Activated naive CD4-positive, alpha-beta T cell treated with anti-CD3 and anti-CD28 coated beads, Interleukin-2, amount 50 U/mL, for 24 hours (primary cell): ENCODE measurements around the gene EZH1.
"Not testable (repeated sequence)": the region's sequence is repeated elsewhere in the genome, so short reads cannot be mapped to it uniquely, and the experiment has no call there.

ENCODE experiments used
- H3K27ac Mint-ChIP-seq: one replicate; pipeline ENCODE4 v1.8.0; 2021; ENCODE audit warnings: mild to moderate bottlenecking, mixed read lengths
- H3K27me3 Mint-ChIP-seq: one replicate; pipeline ENCODE4 v1.8.0; 2021; ENCODE audit warnings: mixed read lengths
- H3K36me3 Mint-ChIP-seq: one replicate; pipeline ENCODE4 v1.8.0; 2021; ENCODE audit warnings: mixed read lengths
- H3K4me1 Mint-ChIP-seq: one replicate; pipeline ENCODE4 v1.8.0; 2021; ENCODE audit warnings: mixed read lengths
- H3K4me3 Mint-ChIP-seq: one replicate; pipeline ENCODE4 v1.8.0; 2021; ENCODE audit warnings: mild to moderate bottlenecking, mixed read lengths
- H3K9me3 Mint-ChIP-seq: one replicate; pipeline ENCODE4 v1.8.0; 2021; ENCODE audit warnings: mixed read lengths

Gene EZH1

GRCh38 chr17:42750739-42751344, 6.0 kb upstream of the EZH1 start:
- Mint-ChIP-seq H3K36me3 (no peaks in the 10 kb centered on the region), H3K4me3 (no peak overlapping the region), H3K27me3 (peaks cover 9% of the 10 kb centered on the region), H3K27ac (no peak overlapping the region), H3K9me3 (no peaks in the 10 kb centered on the region), H3K4me1 (no peaks in the 10 kb centered on the region)

- peaks cover 8% of the 10 kb centered on the region for H3K4me1 Mint-ChIP-seq
- H3K27ac Mint-ChIP-seq: no peak overlapping the region
- H3K4me3 Mint-ChIP-seq: no peak overlapping the region
- peaks cover 5% of the 10 kb centered on the region for H3K27me3 Mint-ChIP-seq
- no peaks in the 10 kb centered on the region for H3K36me3 Mint-ChIP-seq
- no peaks in the 10 kb centered on the region for H3K9me3 Mint-ChIP-seq
These were observed 4.3 kb upstream of the EZH1 start for GRCh38 chr17:42748908-42749798.

GRCh38 chr17:42748202-42748907, 3.5 kb upstream of the EZH1 start:
- Mint-ChIP-seq H3K9me3 (no peaks in the 10 kb centered on the region), H3K36me3 (peaks cover 1% of the 10 kb centered on the region), H3K27ac (no peak overlapping the region), H3K4me1 (peaks cover 15% of the 10 kb centered on the region), H3K4me3 (no peak overlapping the region), H3K27me3 (peaks cover 5% of the 10 kb centered on the region)

GRCh38 chr17:42744283-42744805, 496 bp downstream of the EZH1 start:
- Mint-ChIP-seq H3K27me3 (peaks cover 5% of the 10 kb centered on the region), H3K4me1 (peaks cover 35% of the 10 kb centered on the region), H3K4me3 (peak overlapping the region; percentile 95), H3K27ac (peak overlapping the region; percentile 95), H3K36me3 (peaks cover 1% of the 10 kb centered on the region), H3K9me3 (no peaks in the 10 kb centered on the region)

DNA sequence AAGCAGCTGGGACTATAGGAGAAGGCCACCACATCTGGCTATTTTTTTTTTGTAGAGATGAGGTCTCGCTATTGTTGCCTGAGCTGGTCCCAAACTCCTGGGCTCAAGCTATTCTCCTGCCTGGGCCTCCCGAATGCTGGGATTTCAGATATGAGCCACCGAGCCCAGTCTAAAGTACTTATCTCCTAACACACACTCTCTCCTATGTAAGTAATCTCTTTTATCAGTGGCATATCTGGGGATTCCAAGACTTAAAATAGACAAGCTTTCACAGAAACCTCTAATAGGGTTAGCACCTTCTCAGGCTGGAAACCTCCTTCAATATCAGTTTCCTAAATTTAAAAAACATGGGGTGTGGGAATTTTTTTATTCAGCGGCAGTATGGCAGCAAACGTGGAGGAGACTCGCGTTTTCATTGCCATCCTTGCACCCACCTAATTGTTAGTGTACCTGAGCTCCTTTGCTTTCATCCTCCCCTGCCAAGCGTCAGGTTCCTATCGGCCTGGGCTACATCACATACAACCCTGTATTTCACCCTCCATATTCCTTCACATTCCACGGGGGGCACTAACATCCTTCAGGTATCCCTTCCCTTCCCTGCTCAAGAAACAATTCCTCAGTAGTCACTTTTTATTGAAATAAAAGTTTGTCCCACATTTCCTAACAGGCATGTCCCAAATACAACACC, 1.1 kb downstream of the EZH1 start:
- Mint-ChIP-seq H3K4me3 (peak overlapping the region; percentile 95), H3K4me1 (peaks cover 35% of the 10 kb centered on the region), H3K9me3 (no peaks in the 10 kb centered on the region), H3K27ac (peak overlapping the region; percentile 95), H3K27me3 (peaks cover 2% of the 10 kb centered on the region), H3K36me3 (peaks cover 1% of the 10 kb centered on the region)

GRCh38 chr17:42742916-42743315, 1.9 kb downstream of the EZH1 start:
- H3K36me3 Mint-ChIP-seq, H3K9me3 Mint-ChIP-seq, H3K27ac Mint-ChIP-seq, H3K27me3 Mint-ChIP-seq: not testable (repeated sequence)
- Mint-ChIP-seq H3K4me1 (peaks cover 35% of the 10 kb centered on the region), H3K4me3 (peak overlapping the region; percentile 26)

DNA sequence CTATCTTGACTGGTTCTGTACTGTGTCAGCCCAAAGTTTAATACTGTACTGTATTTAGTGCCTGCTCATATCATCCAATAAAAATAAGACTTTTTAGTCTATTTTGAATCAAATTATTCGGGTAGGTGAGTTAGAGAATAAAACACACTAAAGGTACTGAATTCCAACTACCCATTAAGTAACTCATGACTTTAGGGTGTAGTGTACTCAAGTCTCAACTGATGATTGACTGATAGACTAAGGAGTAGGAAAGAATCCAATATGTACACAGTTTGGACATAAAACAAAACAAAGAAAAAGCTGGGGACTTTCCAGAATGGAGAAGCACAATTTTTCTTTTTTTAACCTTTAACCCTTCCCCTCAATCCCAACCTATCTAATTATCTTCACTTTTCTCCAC, 4.1 kb downstream of the EZH1 start:
- H3K27ac Mint-ChIP-seq: no peak overlapping the region
- peaks cover 1% of the 10 kb centered on the region for H3K36me3 Mint-ChIP-seq
- H3K4me1 Mint-ChIP-seq: peaks cover 42% of the 10 kb centered on the region
- no peaks in the 10 kb centered on the region for H3K27me3 Mint-ChIP-seq
- H3K9me3 Mint-ChIP-seq: no peaks in the 10 kb centered on the region
- no peak overlapping the region for H3K4me3 Mint-ChIP-seq

DNA sequence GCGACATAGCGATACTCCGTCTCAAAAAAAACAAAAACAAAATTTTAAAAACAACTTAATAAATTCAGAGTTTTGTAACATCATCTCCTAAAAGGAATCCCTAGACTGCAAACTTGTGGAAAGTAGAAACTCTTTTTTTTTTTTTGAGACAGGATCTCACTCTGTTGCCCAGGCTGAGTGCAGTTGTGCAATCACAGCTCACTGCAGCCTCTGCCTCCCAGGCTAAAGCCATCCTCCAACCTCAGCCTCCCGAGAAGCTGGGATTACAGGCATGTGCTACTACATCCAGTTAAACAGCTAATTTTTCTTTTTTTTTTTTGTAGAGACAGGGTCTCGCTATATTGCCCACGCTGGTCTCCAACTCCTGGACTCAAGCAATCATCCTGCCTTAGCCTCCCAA, 19.7 kb downstream of the EZH1 start:
- no peak overlapping the region for H3K27ac Mint-ChIP-seq
- H3K4me3 Mint-ChIP-seq: no peak overlapping the region
- H3K4me1 Mint-ChIP-seq: no peaks in the 10 kb centered on the region
- H3K27me3 Mint-ChIP-seq: no peaks in the 10 kb centered on the region
- no peaks in the 10 kb centered on the region for H3K9me3 Mint-ChIP-seq
- peaks cover 8% of the 10 kb centered on the region for H3K36me3 Mint-ChIP-seq

DNA sequence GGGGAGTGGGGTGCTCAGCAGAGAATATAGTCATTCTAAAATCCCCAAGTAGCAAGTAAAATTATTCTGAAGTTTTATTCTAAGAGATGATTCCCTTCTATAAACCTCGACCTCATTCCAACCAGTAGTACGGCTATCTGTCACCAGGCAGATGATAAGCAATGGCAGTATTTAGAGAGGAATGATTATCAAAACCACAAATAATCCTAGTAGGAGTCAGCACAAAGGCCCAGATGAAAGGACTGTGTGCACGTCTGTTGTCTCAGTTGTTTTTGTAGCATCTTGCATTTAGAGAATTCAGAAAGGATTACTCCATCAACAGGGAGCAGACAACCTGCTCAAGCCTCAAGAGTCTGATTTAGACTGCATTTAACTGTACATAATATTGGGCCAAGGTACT, 21.2 kb downstream of the EZH1 start:
- Mint-ChIP-seq H3K27ac (no peak overlapping the region), H3K4me1 (no peaks in the 10 kb centered on the region), H3K4me3 (no peak overlapping the region), H3K36me3 (peaks cover 11% of the 10 kb centered on the region), H3K9me3 (no peaks in the 10 kb centered on the region), H3K27me3 (no peaks in the 10 kb centered on the region)

- Mint-ChIP-seq H3K9me3 (no peaks in the 10 kb centered on the region), H3K27me3 (no peaks in the 10 kb centered on the region), H3K4me3 (no peak overlapping the region), H3K4me1 (no peaks in the 10 kb centered on the region), H3K36me3 (peaks cover 24% of the 10 kb centered on the region), H3K27ac (no peak overlapping the region)
These were observed 23.8 kb downstream of the EZH1 start for GRCh38 chr17:42720996-42721583.

GRCh38 chr17:42709561-42709960, 35.3 kb downstream of the EZH1 start:
- Mint-ChIP-seq H3K27ac (no peak overlapping the region), H3K4me3 (no peak overlapping the region), H3K4me1 (peaks cover 26% of the 10 kb centered on the region), H3K9me3 (no peaks in the 10 kb centered on the region), H3K36me3 (peaks cover 28% of the 10 kb centered on the region), H3K27me3 (no peaks in the 10 kb centered on the region)

DNA sequence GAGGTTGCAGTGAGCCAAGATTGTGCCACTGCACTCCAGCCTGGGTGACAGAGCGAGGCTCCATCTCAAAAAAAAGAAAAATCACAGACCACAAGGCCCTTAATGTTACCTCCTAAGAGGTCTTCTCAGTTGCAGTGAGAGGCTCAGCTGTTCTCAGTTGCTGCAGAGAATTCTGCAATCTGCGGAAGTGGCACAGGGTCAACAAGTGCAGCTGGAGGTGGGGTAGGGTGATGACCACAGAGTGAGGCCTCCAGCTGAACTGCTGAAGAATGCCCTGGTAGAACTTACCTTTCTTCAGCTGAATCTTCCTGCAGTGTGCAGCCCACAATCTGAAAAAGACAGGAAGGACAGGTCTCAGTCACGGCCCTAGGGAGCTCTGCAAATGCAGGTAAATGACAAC, 36.3 kb downstream of the EZH1 start:
- no peak overlapping the region for H3K4me3 Mint-ChIP-seq
- H3K27me3 Mint-ChIP-seq: no peaks in the 10 kb centered on the region
- no peak overlapping the region for H3K27ac Mint-ChIP-seq
- no peaks in the 10 kb centered on the region for H3K9me3 Mint-ChIP-seq
- H3K4me1 Mint-ChIP-seq: peaks cover 26% of the 10 kb centered on the region
- peaks cover 33% of the 10 kb centered on the region for H3K36me3 Mint-ChIP-seq

DNA sequence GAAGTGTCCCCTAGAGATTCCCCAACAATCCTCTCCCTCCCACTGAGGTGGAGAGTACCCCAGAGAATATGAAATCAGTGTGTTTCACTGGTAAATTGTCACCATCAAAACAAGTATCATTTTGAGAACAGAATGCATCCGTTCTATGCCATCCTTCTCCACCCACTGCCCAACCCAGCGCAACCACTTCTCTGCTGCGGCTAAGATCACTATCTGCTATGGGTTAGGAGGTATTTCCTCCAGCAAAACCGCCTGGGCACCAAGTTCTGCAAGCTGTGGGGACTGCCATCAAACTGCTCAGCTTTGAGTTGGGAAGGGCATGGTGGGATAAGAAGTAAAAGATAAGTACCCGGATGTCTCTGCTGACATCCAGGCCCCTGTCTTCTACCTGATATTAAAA, 38.1 kb downstream of the EZH1 start:
- Mint-ChIP-seq H3K4me3 (no peak overlapping the region), H3K27ac (no peak overlapping the region)

GRCh38 chr17:42704837-42705494, 39.9 kb downstream of the EZH1 start:
- Mint-ChIP-seq H3K4me1 (peaks cover 26% of the 10 kb centered on the region), H3K4me3 (no peak overlapping the region), H3K27me3 (no peaks in the 10 kb centered on the region), H3K9me3 (no peaks in the 10 kb centered on the region), H3K36me3 (peaks cover 33% of the 10 kb centered on the region), H3K27ac (no peak overlapping the region)

More for the DNA sequence above, 38.1 kb downstream of the EZH1 start:
- H3K9me3 Mint-ChIP-seq: no peaks in the 10 kb centered on the region
- peaks cover 38% of the 10 kb centered on the region for H3K36me3 Mint-ChIP-seq
- peaks cover 26% of the 10 kb centered on the region for H3K4me1 Mint-ChIP-seq
- no peaks in the 10 kb centered on the region for H3K27me3 Mint-ChIP-seq

DNA sequence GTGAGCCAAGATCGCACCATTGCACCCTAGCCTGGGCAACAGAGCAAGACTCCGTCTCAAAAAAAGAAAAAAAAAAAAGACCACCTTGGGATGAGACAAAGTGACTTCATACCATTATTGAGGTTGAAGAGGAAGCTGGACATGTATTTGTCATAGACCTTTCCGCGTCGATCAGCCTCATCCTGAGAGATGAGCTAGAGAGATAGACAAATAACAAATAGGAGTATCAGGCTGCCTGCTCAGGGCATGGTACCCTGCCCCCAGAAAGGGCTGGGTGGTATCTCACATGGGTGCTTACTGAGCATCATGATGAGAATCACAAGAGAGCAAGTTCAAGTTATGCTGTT, 40.4 kb downstream of the EZH1 start:
- no peak overlapping the region for H3K27ac Mint-ChIP-seq
- no peaks in the 10 kb centered on the region for H3K27me3 Mint-ChIP-seq
- no peak overlapping the region for H3K4me3 Mint-ChIP-seq
- H3K9me3 Mint-ChIP-seq: no peaks in the 10 kb centered on the region
- H3K36me3 Mint-ChIP-seq: peaks cover 31% of the 10 kb centered on the region
- H3K4me1 Mint-ChIP-seq: peaks cover 26% of the 10 kb centered on the region
